Activated CD8-positive, alpha-beta memory T cell treated with anti-CD3 and anti-CD28 coated beads for 1 hour (primary cell): Measurements from ENCODE around the gene PTPRE.

ENCODE experiments used
- DNase-seq, 2 donors: peaks; one replicate each; pipeline ENCODE4 v3.0.0-alpha.2; 2020; ENCODE audit warnings: low read depth in 1 of 2; ENCODE audit errors: extremely low read depth in 1 of 2

Gene PTPRE

GRCh38 chr10:128055061-128055868 is 148.4 kb downstream of the PTPRE start:
- DNase-seq = no peak

DNA sequence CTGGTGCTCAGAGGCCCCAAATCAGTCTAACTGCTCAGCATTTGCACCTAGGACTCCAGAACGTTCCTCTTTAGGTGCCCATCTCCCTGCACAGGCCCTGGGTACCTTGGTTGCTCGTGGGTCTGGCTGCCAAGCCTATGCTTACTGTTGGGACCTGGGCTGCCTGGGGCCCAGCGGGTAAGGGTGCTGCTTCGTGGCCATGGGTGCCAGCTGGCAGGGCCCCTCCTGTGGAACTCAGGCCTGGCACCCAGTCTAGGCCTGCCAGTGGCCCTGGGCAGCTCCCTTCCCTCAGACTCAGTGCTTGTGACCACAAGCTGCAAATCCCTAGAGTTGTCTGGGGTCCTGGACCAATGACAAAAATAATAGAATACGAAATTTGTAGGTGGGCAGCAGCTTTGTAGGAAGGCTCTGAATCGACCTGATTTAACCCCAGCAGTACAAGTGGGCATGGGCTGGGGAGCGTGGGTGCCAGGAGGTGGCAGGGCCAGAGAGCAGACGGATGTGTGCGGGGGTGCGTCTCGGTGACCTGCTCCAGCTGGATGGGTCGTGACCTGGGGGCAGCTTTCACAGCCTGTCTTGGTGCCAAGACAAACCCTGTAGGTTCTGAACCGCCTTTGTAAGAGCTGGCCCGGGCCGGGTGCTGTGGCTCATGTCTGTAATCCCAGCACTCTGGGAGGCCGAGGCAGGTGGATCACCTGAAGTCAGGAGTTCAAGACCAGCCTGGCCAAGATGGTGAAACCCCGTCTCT is 149.6 kb downstream of the PTPRE start:
- DNase-seq = no peak

DNA sequence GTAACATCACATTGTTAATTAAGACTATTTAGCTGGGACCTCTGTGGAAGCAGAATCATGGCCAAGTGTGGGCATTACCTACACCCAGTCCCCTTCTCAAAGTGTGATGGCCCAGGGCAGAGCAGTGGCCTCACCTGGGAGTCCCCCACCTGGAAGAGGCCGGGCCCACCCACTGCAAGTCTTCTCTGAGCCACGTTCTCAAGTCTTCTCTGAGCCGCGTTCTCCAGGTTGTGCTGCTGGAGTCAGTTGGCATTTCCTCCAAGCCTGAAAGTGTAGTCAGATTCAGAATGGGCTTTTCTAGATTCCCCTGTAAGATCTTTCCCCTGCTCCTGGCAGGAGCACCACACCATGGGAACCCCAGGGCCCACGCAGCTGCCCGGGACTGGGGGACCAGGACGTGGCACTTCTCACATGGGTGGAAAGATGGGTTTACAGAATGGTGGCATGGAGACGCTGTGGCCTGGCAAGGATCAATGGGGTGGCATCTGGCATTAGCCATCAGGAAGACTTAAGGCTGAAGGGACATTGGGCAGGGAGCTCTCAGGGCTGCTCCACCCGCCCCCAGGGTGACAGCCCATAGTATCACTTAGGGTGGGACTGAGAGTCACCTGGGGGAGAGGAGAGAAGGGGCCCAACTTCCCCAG is 151.3 kb downstream of the PTPRE start:
- DNase-seq = no peak

GRCh38 chr10:128058750-128059134 is 151.8 kb downstream of the PTPRE start:
- no peak for DNase-seq

DNA sequence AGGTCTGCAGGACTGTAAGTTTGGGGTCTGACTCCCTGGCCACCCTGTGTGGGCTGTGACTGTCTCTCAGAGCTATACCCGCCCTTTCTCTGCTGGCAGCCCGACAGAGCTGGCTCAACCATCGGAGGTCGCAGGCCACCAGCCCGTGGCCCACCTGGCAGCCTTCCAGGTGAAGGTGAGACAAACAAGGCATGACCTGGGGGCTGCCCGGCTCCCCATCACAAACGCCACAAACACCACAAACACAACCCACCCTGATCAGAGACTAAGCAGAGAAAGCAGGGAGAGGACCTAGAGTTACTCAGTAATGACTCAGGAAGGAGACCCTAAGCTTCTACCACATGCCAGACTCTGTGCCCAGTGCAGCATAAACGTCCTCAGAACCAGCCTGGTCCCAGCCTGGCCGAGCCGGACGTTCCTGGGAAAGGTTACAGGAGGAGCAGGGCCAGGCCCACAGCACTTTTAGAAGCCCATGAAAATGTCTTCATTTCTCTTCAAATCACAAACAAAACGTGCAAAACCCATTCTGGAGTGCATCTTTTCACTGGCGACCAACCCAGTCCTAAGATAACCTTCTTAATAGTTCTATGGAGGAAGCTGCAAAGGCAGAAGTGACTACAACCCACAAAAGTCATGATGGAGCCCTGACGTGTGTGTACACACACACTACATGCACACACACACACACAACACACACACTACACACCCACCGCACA is 152.5 kb downstream of the PTPRE start:
- DNase-seq = no peak

DNA sequence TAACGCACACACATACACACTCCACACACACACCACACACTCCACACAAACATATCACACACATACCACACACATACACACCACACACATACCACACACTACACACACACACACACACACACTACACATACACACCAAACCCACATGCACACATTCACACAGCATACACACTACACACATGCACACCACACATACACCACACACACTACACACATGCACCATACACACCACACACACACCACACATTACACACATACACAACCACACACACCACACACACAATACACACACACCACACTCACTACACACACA is 153.0 kb downstream of the PTPRE start:
- DNase-seq = no peak

DNA sequence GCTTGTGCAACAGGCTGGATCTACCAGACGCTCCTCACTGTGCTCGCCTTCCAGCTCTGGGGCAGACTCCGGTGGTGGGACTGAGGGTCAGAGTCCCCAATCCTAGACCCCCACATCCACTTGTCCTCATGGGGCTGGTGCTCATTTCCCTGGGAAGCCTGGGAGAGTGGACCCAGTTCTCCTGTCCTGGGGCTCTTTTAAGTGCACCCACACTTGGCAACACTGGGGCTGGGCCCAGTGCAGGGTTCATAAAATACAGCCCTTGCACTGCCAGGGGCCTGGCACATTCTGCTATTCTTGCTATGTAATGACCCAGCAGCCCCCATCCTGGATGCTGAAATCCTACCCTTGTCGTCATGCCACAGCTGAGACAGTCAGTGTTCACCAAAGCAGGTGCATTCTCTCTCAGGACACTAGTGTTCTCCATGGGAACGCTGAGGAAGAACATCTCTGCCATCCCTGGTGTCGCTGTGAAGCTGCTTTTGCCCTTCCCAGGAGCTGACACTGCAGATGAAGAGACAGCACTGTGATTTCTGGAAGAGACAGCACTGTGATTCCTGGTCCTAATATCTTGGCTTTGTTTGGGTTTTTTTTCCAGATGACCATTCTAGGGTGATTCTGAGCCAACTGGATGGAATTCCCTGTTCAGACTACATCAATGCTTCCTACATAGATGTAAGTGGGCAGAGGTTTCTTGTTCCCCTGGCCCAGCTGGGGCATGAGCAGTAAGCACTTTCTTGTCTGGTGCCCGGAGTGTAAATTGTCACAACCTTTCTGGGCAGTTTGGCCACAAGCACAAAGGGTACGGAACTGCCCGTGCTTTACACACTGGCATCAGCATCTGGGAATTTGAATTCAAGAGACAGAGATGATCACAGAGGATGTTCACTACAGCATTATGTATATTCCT is 153.7 kb downstream of the PTPRE start:
- no peak for DNase-seq

DNA sequence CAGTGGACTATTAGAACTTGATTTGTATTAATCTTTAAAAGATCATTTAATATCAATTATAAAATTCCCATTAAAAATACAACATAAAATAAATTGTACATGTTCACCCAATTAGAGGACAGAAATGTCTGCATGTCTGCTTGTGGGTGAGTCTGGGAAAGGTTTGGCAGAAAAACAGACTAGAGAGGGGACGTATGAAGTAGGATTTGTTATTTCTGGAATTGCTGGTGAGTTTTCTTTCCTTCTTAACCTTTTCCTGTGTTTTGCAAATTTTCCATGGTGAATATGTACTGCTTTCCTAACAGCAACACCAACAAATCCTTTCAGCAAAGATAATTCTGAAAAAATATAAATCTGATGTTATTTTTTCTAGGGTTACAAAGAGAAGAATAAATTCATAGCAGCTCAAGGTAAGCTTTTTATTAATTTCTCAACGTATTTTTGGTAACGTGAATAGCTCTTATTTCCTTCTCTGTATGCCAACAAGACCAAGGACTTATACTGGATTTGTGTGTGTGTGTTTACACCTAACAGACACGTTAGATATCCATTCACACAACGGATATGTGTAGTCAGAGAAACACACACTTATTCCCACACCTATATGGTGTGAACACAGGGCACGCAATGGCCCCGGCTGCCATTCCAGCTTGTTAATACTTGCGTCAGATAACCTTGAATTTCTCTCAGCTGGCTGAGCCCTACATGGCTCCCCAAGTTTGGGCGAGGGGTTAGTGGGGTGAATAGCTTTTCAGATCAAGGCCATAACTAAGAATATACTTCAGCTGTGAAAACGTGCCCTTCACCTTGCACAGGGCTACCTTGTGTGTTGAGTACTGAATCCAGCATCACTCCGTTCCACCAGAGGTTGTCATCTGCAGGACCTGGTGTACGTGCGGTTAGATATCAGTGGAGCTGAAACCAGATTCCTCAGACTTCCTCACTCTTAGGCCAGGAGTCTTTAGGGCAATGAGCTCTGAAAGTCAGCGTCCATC is 154.7 kb downstream of the PTPRE start:
- no peak for DNase-seq

- DNase-seq = no peak
Measured at GRCh38 chr10:128062331-128062880, 155.5 kb downstream of the PTPRE start.

DNA sequence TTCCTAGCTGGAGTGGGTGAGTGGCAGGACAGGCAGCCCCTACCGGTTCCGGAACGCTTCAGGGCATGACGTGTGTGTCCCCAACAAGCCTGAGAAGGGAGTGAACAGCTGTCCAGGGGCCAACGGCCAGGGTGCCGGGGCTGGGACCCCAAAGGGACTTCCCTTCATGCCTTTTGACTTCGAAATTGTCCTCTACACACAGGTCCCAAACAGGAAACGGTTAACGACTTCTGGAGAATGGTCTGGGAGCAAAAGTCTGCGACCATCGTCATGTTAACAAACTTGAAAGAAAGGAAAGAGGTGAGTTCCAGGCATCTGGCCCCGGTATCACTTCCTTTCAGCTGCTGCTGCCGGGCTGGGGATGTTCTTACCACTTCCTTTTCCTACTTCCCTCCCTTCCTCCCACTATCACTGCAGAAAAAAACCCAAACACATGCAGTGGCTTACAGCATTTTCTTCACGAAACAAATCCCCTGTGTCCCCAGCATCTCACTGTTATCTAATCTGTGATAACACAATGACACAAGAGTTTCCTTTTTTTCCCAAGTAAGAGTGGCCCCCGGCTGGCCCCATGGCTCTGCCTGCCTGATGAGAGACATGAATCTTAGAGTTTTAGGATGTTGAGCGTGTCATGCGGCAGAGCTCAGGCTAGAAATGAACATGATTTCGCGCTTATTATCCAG is 156.1 kb downstream of the PTPRE start:
- DNase-seq = no peak

DNA sequence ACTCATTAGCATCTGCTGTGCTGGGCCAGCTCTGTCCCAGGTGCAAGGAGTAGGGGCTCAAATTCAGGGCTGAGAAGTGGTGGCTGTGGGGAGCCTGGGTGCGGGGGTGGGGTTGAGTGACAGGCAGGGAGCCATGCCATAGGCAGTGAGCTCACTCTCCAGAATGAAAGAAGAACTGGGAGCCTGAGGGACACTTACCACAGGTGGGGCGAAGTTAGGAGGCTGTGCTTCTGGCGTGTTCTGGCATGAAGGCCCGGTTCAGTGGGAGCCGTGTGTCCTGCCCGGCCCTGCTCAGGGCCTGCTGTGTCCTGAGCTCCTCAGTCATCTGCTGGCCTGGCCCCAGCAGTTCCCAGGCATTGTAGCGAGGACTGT is 156.8 kb downstream of the PTPRE start:
- no peak for DNase-seq

DNA sequence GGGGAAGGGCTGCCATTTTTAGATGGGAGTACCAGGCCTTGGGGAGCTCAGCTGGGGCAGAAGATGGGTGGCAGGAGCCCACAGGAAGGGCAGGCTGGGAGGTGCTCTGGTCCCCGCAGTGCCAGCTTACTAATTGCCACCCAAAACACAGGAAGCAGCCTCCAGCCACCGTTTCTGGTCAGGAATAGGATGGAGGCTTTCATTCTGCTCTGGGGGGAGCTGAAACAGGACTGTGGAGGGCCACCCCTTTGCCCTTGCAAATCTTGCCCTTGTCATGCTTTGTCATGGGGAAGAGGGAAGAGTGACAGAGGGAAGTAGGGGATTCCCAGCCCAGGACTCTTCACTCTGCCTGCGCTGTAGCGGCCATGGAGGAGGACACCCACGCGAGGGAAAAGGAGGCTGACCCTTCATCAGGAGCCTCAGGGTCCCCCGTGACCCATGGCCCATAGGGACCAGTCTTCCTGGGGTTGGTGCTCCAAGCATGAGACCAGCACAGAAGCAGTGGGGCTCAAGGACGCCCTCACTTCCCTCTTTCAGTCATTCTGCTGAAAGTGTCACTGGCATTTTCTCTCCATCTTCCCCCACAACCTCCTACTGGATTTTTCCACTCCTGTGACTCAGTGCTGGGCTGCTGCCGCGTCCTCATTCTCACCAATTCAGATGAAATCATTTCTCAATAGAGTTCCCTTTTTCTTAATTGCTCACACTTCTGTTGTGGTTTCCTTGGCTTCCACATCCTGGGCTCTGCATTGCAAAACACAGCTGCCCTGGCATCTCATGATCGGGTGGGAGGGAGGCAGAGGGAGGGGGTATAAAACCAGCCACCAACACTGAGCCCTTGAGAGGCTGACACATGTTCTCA is 157.4 kb downstream of the PTPRE start:
- peak; percentile 33 to 40 for DNase-seq

- no peak for DNase-seq
Measured at GRCh38 chr10:128064970-128065580, 158.2 kb downstream of the PTPRE start.

GRCh38 chr10:128065881-128066534 is 159.1 kb downstream of the PTPRE start:
- no peak for DNase-seq

DNA sequence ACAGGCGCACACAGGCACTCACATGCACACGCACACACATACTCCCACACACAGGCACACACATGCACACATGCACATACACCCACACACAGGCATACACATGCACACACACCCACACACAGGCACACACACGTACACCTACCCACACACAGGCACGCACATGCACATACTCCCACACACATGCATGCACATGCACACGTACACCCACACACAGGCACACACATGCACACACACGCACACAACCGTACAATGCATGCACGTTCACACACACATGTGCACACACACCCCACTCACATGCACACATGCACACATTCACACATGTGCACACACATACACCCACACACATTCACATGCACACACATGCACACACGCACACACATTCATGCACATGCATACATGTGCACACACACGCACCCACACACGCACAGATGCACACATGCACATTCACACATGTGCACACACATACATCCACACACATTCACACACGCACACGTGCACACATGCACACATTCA is 160.0 kb downstream of the PTPRE start:
- no peak for DNase-seq

- DNase-seq = no peak
Measured at GRCh38 chr10:128067691-128068397, 160.9 kb downstream of the PTPRE start.
